ENCODE data around the gene L3MBTL4.

L3MBTL4 gene

GRCh38 chr18:6404834-6405233, 9.9 kb downstream of the L3MBTL4 start (continued):
- TF ChIP-seq PPARA (CRISPR knock-in tag; IDR thresholded peaks at IDR 0.05; ENCODE audit: borderline replicate concordance) (no peak), OSR1 (CRISPR knock-in tag; IDR thresholded peaks at IDR 0.05) (no peak), ZFP3 (CRISPR knock-in tag; IDR thresholded peaks at IDR 0.05) (no peak), BACH2 (CRISPR knock-in tag; IDR thresholded peaks at IDR 0.05; ENCODE audit: borderline replicate concordance) (no peak), PATZ1 (CRISPR knock-in tag; IDR thresholded peaks at IDR 0.05; ENCODE audit: borderline replicate concordance) (no peak)

GRCh38 chr18:6401687-6402086, 13.0 kb downstream of the L3MBTL4 start:
- no peak for ATAC-seq
- TF ChIP-seq CREB5 (CRISPR knock-in tag; IDR thresholded peaks at IDR 0.05; ENCODE audit: low read depth) (no peak), BACH2 (CRISPR knock-in tag; IDR thresholded peaks at IDR 0.05; ENCODE audit: borderline replicate concordance) (no peak), ZNF565 (CRISPR knock-in tag; conservative IDR thresholded peaks at IDR 0.05; ENCODE audit: low read depth) (no peak), TOX (CRISPR knock-in tag; IDR thresholded peaks at IDR 0.05; ENCODE audit: borderline replicate concordance) (no peak), TSHZ2 (CRISPR knock-in tag; IDR thresholded peaks at IDR 0.05) (no peak), OSR1 (CRISPR knock-in tag; IDR thresholded peaks at IDR 0.05) (no peak), RARB (CRISPR knock-in tag; IDR thresholded peaks at IDR 0.05) (no peak), SNAI2 (CRISPR knock-in tag; IDR thresholded peaks at IDR 0.05) (no peak), ISL1 (CRISPR knock-in tag; IDR thresholded peaks at IDR 0.05) (no peak)

GRCh38 chr18:6399776-6400175, 14.9 kb downstream of the L3MBTL4 start:
- TF ChIP-seq ZC3H10 (CRISPR knock-in tag; IDR thresholded peaks at IDR 0.05) (no peak), PATZ1 (CRISPR knock-in tag; IDR thresholded peaks at IDR 0.05; ENCODE audit: borderline replicate concordance) (no peak), CSRNP3 (CRISPR knock-in tag; IDR thresholded peaks at IDR 0.05) (no peak), RARB (CRISPR knock-in tag; IDR thresholded peaks at IDR 0.05) (no peak), POU6F1 (CRISPR knock-in tag; IDR thresholded peaks at IDR 0.05; ENCODE audit: borderline replicate concordance, low read depth) (no peak), ISL1 (CRISPR knock-in tag; IDR thresholded peaks at IDR 0.05) (no peak), ESRRG (CRISPR knock-in tag; IDR thresholded peaks at IDR 0.05) (no peak), ZFP3 (CRISPR knock-in tag; IDR thresholded peaks at IDR 0.05) (no peak), OSR1 (CRISPR knock-in tag; IDR thresholded peaks at IDR 0.05) (no peak), TSHZ2 (CRISPR knock-in tag; IDR thresholded peaks at IDR 0.05) (no peak), TCF4 (CRISPR knock-in tag; IDR thresholded peaks at IDR 0.05; ENCODE audit: borderline replicate concordance) (no peak), ZFP30 (CRISPR knock-in tag; IDR thresholded peaks at IDR 0.05) (no peak), ZNF8 (CRISPR knock-in tag; IDR thresholded peaks at IDR 0.05) (no peak), BACH2 (CRISPR knock-in tag; IDR thresholded peaks at IDR 0.05; ENCODE audit: borderline replicate concordance) (no peak), GLIS3 (CRISPR knock-in tag; IDR thresholded peaks at IDR 0.05) (no peak), ARNTL (CRISPR knock-in tag; IDR thresholded peaks at IDR 0.05; ENCODE audit: borderline replicate concordance, low read depth) (no peak)
- no peak for ATAC-seq
